ENCODE data around the gene LBP. TPM values are rescaled to one million over a fixed set of nuclear protein-coding genes. Genes with fewer than 3 reads are reported as not detected.

Gene LBP
- total RNA-seq, 1 experiment from 2014 or later, result not detected

DNA sequence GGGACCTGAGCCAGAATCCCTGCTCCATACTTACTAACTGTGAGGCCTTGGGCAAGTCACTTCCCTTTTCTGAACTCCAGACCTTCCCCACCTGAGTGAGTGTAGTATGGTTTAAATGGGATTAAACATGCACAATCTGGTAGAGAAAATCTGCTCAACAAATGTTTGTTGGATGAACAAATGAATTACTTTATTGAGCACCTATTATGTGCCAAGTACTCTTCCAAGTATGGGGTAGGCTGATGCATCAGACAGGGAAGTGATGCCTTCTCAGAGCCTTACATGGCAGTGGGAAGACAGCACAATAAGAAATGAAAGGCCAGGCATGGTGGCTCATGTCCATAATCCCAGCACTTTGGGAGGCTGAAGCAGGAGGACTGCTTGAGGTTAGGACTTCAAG, 15.0 kb upstream of the LBP start:
- TF ChIP-seq, protein P1, sequence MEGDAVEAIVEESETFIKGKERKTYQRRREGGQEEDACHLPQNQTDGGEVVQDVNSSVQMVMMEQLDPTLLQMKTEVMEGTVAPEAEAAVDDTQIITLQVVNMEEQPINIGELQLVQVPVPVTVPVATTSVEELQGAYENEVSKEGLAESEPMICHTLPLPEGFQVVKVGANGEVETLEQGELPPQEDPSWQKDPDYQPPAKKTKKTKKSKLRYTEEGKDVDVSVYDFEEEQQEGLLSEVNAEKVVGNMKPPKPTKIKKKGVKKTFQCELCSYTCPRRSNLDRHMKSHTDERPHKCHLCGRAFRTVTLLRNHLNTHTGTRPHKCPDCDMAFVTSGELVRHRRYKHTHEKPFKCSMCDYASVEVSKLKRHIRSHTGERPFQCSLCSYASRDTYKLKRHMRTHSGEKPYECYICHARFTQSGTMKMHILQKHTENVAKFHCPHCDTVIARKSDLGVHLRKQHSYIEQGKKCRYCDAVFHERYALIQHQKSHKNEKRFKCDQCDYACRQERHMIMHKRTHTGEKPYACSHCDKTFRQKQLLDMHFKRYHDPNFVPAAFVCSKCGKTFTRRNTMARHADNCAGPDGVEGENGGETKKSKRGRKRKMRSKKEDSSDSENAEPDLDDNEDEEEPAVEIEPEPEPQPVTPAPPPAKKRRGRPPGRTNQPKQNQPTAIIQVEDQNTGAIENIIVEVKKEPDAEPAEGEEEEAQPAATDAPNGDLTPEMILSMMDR (conservative IDR thresholded peaks at IDR 0.05; ENCODE audit: low read depth, low read length), result no peak
- no peak for TF ChIP-seq EZH2 (IDR thresholded peaks at IDR 0.05; ENCODE audit: borderline replicate concordance, low read depth, low read length, poor library complexity, severe bottlenecking)

DNA sequence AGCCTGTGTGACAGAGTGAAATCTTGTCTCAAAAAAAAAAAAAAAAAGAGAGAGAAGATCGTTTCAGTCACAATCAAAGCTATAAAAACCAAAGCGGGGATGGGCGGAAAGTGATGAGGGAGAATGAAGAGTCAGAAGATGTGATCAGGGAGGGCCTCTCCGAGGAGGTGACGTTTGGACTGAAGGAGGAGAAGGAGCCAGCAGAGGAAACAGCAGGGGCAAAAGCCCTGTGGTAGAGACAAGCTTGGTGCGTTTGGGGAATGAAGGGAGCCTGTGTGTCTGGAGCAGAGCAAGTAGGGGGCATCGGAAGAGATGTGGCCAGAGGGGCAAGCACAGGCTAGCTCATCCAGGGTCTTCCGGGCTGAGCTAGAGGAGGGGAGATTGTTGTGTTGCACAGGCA, 14.5 kb upstream of the LBP start:
- H3K27ac ChIP-seq (ENCODE audit: low read depth, low read length, poor library complexity, severe bottlenecking), result no peak overlapping the region
- no peak for DNase-seq (ENCODE audit: low spot score)
- ChIA-PET POLR2A (ENCODE audit: low non-redundant PET) (no interaction called here), CTCF (no interaction called here)
- intact Hi-C loops (cut with micrococcal nuclease; ENCODE audit: unreplicated experiment), result no loop called here
- peaks cover 25% of the 10 kb centered on the region for H3K27me3 ChIP-seq (replicated peaks; ENCODE audit: insufficient read depth, low read depth, low read length, poor library complexity)
- H3K9me3 ChIP-seq (ENCODE audit: low read depth, low read length, poor library complexity, severe bottlenecking), result no peaks in the 10 kb centered on the region
- BruUV-seq (replicated peaks), result no TSS peak
- no peak overlapping the region for H3K4me3 ChIP-seq (ENCODE audit: low read depth, low read length, poor library complexity, severe bottlenecking)
- TF ChIP-seq, protein P1 (conservative IDR thresholded peaks at IDR 0.05; ENCODE audit: low read depth, low read length), result no peak
- TF ChIP-seq EZH2 (IDR thresholded peaks at IDR 0.05; ENCODE audit: borderline replicate concordance, low read depth, low read length, poor library complexity, severe bottlenecking), result no peak
- H3K4me1 ChIP-seq (ENCODE audit: insufficient read depth, low read length, poor library complexity, severe bottlenecking), result no peaks in the 10 kb centered on the region
- no peaks in the 10 kb centered on the region for H3K36me3 ChIP-seq (ENCODE audit: insufficient read depth, low read length, poor library complexity, severe bottlenecking)

More for the DNA sequence above, 15.0 kb upstream of the LBP start:
- H3K27me3 ChIP-seq (replicated peaks; ENCODE audit: insufficient read depth, low read depth, low read length, poor library complexity), result peaks cover 23% of the 10 kb centered on the region
- H3K36me3 ChIP-seq (ENCODE audit: insufficient read depth, low read length, poor library complexity, severe bottlenecking), result no peaks in the 10 kb centered on the region
- POLR2A ChIA-PET (ENCODE audit: low non-redundant PET), result no interaction called here
- H3K27ac ChIP-seq (ENCODE audit: low read depth, low read length, poor library complexity, severe bottlenecking), result no peak overlapping the region
- BruUV-seq (replicated peaks), result no TSS peak
- no peak overlapping the region for H3K4me3 ChIP-seq (ENCODE audit: low read depth, low read length, poor library complexity, severe bottlenecking)
- no peak for DNase-seq (ENCODE audit: low spot score)
- intact Hi-C loops (cut with micrococcal nuclease; ENCODE audit: unreplicated experiment), result no loop called here
- no peaks in the 10 kb centered on the region for H3K9me3 ChIP-seq (ENCODE audit: low read depth, low read length, poor library complexity, severe bottlenecking)
- CTCF ChIA-PET, result no interaction called here
- no peaks in the 10 kb centered on the region for H3K4me1 ChIP-seq (ENCODE audit: insufficient read depth, low read length, poor library complexity, severe bottlenecking)

DNA sequence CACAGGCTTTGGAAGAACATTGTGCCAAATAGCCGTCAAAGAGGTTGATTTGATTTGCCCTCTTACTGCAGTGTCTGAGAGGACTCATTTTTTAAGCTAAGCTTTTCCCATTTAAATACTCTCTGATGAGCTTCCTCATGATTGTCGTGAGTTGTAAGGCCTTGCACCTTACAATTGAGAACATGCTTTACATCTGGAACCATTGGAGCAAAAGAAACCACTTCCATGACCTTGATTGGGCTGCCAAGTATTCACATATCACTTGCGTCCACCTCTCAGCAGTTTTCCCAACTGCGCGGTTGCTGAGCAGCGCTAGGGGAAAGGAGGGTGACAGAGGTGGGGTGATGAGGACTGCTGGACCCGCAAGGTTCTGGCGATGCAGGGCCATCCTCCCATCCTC, 12.3 kb upstream of the LBP start:
- peaks cover 29% of the 10 kb centered on the region for H3K27me3 ChIP-seq (replicated peaks; ENCODE audit: insufficient read depth, low read depth, low read length, poor library complexity)
- H3K36me3 ChIP-seq (ENCODE audit: insufficient read depth, low read length, poor library complexity, severe bottlenecking), result no peaks in the 10 kb centered on the region
- peaks cover 6% of the 10 kb centered on the region for H3K9me3 ChIP-seq (ENCODE audit: low read depth, low read length, poor library complexity, severe bottlenecking)
- H3K4me3 ChIP-seq (ENCODE audit: low read depth, low read length, poor library complexity, severe bottlenecking), result no peak overlapping the region
- intact Hi-C loops (cut with micrococcal nuclease; ENCODE audit: unreplicated experiment), result no loop called here
- no peak for DNase-seq (ENCODE audit: low spot score)
- ChIA-PET CTCF (no interaction called here), POLR2A (ENCODE audit: low non-redundant PET) (no interaction called here)
- H3K4me1 ChIP-seq (ENCODE audit: insufficient read depth, low read length, poor library complexity, severe bottlenecking), result no peaks in the 10 kb centered on the region
- no TSS peak for BruUV-seq (replicated peaks)
- H3K27ac ChIP-seq (ENCODE audit: low read depth, low read length, poor library complexity, severe bottlenecking), result no peak overlapping the region
- TF ChIP-seq, protein P1 (conservative IDR thresholded peaks at IDR 0.05; ENCODE audit: low read depth, low read length), result no peak
- TF ChIP-seq EZH2 (IDR thresholded peaks at IDR 0.05; ENCODE audit: borderline replicate concordance, low read depth, low read length, poor library complexity, severe bottlenecking), result no peak

All from A673 (cell line).